CD4-positive, alpha-beta T cell treated with Interleukin-6 for 4 hours (primary cell): ENCODE measurements around the gene ZSCAN22.
A peak's percentile ranks its signal among the peaks of the same experiment; 100 is the strongest.
"Not testable (repeated sequence)": the region's sequence is repeated elsewhere in the genome, so short reads cannot be mapped to it uniquely, and the experiment has no call there.

Source experiments
- DNase-seq: peaks from one replicate; pipeline ENCODE4 v3.0.0-alpha.2; 2020; ENCODE audit warnings: mixed read lengths

Gene ZSCAN22

GRCh38 chr19:58318297-58318696 is 8.5 kb upstream of the ZSCAN22 start:
- DNase-seq, result no peak

GRCh38 chr19:58319241-58319640 is 7.6 kb upstream of the ZSCAN22 start:
- no peak for DNase-seq

- DNase-seq, result no peak
Observed at GRCh38 chr19:58325311-58326022, 1.3 kb upstream of the ZSCAN22 start.

- DNase-seq, result no peak
Observed at GRCh38 chr19:58326501-58326913, 287 bp upstream of the ZSCAN22 start.

- peak; percentile 30 for DNase-seq
Observed at GRCh38 chr19:58328999-58329398, 2.2 kb downstream of the ZSCAN22 start.

GRCh38 chr19:58330458-58330857 is 3.7 kb downstream of the ZSCAN22 start:
- no peak for DNase-seq

DNA sequence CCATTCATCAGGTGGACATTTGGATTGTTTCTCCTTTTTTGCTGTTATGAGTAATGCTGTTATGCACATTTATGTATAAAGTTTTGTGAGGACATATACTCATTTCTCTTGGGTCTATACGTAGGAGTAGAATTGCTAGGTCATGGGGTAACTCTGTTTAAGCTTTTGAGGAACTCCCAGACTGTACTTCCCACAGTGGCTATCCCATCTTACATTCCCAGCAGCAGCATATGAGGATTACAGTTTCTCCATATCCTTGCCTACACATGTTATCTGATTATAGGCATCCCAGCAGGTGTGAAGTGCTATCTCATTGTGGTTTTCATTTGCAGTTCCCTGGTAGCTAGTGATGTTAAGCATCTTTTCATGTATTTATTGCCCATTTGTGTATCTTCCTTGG is 5.9 kb downstream of the ZSCAN22 start:
- no peak for DNase-seq

- DNase-seq, result no peak
Observed at GRCh38 chr19:58334691-58335249, 8.0 kb downstream of the ZSCAN22 start.

- DNase-seq, result no peak
Observed at GRCh38 chr19:58335630-58336029, 8.8 kb downstream of the ZSCAN22 start.

GRCh38 chr19:58336216-58336615 is 9.4 kb downstream of the ZSCAN22 start:
- DNase-seq, result no peak

DNA sequence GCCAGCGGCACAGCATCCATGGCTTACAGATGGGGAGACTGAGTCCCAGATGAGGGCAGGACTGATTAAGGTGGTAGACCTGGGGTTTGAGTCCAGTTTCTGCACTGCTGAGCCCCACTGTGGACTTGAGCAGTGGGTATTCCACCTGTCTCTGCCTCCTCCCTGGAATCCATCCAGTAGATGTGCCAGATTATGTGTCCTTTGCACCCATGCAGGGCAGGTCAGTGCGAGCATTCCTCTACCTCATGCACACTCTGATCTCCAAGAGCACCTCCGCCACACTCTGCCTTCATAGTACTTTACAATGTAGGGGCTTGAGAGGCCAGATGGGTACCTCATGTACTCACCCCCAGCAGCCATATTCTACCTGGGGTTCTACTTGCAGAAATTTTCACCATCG is 10.0 kb downstream of the ZSCAN22 start:
- no peak for DNase-seq

GRCh38 chr19:58338336-58338735 is 11.5 kb downstream of the ZSCAN22 start:
- DNase-seq, result no peak

DNA sequence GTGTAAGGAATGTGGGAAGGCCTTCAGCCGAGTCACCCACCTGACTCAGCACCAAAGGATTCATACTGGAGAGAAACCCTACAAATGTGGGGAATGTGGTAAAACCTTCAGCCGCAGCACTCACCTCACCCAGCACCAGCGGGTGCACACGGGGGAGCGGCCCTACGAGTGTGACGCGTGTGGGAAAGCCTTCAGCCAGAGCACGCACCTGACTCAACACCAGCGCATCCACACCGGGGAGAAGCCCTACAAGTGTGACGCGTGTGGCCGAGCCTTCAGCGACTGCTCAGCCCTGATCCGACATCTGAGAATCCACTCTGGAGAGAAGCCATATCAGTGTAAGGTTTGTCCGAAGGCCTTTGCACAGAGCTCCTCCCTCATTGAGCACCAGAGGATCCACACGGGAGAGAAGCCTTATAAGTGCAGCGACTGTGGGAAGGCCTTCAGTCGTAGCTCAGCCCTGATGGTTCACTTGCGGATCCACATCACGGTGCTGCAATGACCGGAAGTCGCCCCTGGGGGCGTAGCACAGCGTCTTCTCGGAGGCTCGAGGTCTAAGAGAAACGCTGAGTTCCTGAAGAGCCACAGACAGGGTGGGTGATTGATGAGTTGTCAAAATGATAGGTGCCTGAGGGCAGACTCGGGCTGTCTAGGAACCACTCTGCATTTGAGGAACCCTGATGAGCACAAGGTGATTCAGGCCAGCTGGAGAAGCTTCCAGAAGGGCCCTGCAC is 12.2 kb downstream of the ZSCAN22 start:
- DNase-seq, result no peak

- DNase-seq, result no peak
Observed at GRCh38 chr19:58345558-58345957, 18.8 kb downstream of the ZSCAN22 start.

- peak; percentile 76 for DNase-seq
Observed at GRCh38 chr19:58346961-58347929, 20.5 kb downstream of the ZSCAN22 start.

- DNase-seq, result not testable (repeated sequence)
Observed at GRCh38 chr19:58348080-58348479, 21.3 kb downstream of the ZSCAN22 start.

DNA sequence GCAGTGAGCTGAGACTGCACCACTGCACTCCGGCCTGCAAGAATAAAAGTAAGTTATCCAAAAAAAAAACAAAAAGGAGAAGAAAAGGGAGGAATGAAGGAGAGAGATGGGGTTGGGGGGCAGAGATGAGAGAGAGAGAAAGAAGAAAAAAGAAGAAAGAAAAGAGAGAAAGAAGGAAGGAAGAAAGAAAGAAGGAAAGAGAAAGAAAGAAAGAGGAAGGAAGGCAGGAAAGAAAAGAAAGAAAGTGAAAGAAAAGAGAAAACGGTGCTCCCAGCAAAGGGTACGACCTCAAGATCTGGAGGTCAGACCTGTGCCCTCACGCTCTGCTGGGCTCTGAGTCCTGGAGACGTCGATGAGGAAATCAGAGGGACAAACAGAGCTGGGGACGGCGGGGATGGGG is 22.8 kb downstream of the ZSCAN22 start:
- no peak for DNase-seq

DNA sequence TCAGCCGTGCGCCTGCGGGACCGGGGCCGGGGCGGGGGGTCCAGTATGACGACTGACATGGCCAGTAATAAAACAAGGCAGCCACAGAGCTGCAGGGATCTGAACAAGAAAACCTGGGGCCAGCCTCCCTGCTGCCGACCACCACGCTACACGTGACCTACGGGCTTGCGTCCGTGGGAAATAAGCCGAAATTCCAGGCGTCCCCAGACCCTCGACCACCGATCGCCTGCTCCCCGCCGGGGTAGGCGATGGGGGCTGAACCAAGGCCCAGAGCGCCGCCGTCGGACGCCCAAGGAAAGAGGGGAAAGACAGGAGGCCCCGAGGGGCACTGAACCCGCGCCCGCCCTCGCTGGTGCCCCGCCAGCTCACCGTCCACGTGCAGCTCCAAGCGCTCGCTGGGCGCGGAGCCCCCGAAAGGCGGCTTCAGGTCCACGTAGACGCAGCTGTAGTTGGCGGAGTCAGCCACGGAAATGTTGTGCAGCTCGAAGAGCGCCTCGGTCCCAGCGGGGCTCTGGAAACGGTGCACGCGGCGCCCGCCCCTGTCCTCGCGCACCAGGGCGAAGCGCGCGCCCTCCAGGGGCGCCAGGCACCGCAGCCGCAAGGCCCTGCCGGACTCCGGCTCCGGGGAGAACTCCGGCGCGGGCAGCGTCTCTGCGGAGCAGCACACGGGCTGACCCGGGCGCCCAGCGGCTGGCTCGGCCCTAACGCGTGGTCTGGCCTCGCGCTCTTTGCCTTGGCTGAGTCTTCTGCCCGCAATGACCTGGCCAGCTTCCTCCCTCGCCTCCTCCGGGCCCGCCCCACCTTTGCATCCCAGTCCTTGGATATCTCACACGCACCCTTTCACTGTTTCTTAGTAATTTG is 23.4 kb downstream of the ZSCAN22 start:
- DNase-seq, result no peak

DNA sequence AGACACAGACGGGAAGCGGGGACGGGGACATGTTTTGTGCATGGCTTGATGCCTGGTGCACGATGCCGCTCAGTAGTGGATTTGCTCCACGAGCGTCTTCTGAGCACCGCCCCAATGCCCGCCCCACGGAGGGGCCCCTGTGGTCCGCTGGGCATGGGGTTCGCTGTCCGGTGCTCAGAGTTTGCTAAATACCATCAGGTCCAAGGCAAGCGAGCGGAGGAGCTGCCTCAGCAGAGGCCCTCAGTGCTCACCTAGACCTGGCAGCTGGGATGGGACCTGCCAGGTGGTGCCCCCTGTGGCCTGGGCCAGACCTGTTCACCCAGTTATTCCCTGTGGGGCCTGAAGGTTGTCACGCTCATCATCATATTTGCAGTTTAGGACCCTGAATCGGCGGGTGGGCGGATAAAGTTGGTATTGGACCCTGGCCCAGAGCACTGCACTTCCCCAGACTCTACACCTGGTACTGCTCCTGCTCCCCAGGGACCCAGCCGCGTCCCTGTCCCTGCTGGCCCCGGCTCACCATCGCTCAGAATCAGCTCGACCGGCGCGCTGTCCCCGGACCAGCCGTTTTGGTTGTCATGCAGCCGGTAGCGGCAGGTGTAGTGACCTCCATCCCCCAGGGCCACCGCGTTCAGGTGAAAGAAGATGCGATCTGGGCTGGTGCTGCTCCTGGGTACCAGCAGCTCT is 24.2 kb downstream of the ZSCAN22 start:
- no peak for DNase-seq

DNA sequence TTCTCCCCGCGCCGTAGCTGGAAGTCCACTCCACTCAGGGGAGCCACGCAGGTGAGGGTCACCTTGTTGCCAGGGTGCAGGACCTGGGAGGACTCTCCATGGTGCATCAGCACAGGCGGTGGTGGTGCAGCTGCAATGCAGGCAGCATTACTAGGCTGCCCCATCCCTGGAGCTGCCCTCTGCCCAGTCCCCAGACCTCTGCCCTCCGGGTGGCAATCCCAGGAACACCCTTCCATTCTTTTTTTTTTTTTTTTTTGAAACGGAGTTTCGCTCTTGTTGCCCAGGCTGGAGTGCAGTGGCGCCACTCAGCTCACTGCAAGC is 24.7 kb downstream of the ZSCAN22 start:
- DNase-seq, result no peak

- no peak for DNase-seq
Observed at GRCh38 chr19:58351990-58352755, 25.4 kb downstream of the ZSCAN22 start.
